Activated T-helper 9 cell treated with anti-CD3 and anti-CD28 coated beads, Interleukin-2, amount 50 U/mL, for 16 hours (primary cell): ENCODE data around the gene CCL24.
"Not testable (repeated sequence)": the region's sequence is repeated elsewhere in the genome, so short reads cannot be mapped to it uniquely, and the experiment has no call there.

Experiments used
- DNase-seq: peaks from one replicate; pipeline ENCODE4 v3.0.0-alpha.2; 2020; ENCODE audit warnings: low read depth

CCL24 gene, protein sequence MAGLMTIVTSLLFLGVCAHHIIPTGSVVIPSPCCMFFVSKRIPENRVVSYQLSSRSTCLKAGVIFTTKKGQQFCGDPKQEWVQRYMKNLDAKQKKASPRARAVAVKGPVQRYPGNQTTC

DNA sequence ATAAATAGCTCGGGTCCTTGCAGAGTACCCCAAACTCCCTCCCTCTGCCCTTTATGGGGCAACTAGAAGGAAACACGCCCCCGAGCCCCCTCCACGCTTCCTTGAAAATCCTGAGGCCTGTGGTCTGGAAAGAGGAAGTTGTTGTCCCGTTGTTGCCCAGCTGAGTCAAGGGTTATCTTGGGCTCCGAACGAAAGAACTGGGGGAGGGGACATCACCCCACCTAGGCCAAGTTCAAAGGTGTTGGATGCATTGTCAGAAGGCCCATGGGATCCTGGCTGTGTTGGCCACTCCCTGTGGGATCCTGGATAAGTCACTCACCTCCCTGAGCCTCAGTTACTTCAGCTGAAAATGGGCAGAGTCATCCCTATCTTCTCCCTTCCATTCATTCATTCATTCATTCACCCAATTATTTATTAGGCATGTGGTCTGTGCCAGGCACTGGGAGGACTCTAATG, at the start of gene CCL24:
Gene CCL24, minus strand, starts transcription at position 26 of the 456 bp plus-strand sequence. CDS start 91 bp downstream, outside the sequence.
- DNase-seq = no peak

DNA sequence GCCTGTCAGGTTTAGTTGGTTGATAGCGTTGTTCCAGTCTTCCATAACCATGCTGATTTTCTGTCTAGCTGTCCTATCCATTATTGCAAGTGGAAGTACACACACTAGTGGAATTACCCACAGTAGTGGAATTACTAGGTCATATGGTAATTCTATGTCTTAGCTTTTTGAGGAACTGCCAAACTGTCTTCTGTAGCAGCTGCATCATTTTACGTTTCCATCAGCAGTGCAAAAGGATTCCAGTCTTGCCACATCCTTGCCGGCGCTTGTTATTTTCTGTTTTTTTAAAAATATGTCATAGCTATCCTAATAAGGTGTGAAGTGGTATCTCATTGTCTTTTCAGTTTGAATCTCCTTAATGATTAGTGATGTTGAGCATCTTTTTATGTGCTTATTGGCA, 48.0 kb upstream of the CCL24 start:
- DNase-seq = no peak

DNA sequence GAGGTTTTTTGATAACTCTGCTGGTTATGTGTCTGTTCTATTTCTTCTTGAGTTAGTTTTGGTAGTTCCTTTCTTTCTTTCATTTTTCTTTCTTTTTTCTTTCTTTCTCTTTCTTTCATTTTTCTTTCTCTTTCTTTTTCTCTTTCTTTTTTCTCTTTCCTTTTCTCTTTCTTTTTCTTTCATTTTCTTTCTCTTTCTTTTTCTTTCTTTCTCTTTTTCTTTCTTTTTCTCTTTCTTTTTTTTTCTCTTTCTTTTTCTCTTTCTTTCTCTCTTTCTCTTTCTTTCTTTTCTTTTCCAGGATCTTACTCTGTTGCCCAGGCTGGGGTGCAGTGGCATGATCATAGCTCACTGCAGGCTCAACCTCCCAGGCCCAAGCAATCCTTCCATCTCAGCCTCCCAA, 44.8 kb upstream of the CCL24 start:
- DNase-seq = no peak

DNA sequence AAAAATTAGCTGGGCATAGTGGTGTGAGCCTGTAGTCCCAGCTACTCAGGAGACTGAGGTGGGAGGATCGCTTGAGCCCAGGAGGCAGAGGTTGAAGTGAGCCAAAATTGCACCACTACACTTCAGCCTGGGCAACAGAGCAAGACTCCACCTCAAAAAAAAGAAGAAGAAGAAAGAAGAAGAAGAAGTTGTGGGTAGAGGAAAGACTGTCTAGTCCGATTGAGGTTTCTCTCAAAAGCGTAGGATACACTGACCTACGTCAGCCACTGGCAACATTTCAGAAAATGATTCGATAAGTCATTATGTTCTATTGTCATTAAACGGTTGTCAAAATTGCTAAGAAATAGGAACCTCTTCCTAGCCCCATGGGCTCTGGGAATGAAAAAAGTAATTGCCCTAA, 42.9 kb upstream of the CCL24 start:
- no peak for DNase-seq

DNA sequence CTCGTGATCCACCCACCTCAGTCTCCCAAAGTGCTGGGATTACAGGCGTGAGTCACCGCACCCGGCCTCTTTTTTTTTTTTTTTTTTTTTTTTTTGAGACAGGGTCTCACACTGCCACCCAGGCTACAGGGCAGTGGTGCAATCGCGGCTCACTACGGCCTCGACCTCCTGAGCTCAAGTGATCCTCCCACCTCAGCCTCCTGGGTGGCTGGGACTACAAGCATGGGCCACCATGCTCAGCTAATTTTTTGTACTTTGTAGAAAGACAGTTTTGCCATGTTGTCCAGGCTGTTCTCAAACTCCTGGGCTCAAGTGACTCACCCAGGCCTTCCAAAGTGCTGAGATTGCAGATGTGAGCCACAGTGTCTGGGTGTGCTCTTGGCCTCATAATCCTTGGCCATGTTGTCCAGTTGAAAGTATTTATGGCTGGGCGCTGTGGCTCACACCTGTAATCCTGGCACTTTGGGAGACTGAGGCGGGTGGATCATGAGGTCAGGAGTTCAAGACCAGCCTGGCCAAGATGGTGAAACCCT, 41.3 kb upstream of the CCL24 start:
- not testable (repeated sequence) for DNase-seq

DNA sequence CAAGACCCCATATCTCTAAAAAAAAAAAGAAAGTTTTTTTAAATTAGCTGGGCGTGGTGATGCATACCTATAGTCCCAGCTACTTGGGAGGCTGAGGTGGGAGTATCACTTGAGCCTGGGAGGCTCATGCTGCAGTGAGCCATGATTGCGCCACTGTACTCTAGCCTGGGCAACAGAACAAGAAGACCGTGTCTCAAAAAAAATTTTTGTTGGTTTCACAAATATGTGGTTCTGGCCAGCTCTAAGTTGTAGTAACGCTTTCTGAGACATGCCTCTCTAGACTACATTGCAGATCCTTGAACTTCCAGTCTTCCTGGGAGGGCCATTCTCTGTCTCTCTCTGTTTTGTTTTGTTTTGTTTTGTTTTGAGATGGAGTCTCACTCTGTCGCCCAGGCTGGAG, 40.6 kb upstream of the CCL24 start:
- DNase-seq = no peak

DNA sequence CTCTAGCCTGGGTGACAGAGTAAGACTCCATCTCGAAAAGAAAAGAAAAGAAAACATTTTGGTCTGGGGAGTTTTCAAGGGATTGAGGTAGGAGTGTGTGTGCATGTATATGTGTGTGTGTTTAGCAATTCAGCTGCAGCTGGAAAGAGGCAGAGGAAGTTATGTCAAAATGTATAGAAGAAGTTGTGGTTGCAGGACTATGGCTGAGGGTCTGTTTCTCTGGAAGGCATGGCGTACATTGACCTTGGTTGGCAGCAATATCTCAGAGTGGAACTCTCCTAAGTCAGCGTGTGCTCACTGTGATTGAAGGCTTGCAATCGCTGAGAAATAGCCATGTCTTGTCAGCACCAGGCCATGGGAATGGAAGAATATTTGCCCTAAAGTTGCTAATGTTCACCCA, 36.6 kb upstream of the CCL24 start:
- DNase-seq = no peak

DNA sequence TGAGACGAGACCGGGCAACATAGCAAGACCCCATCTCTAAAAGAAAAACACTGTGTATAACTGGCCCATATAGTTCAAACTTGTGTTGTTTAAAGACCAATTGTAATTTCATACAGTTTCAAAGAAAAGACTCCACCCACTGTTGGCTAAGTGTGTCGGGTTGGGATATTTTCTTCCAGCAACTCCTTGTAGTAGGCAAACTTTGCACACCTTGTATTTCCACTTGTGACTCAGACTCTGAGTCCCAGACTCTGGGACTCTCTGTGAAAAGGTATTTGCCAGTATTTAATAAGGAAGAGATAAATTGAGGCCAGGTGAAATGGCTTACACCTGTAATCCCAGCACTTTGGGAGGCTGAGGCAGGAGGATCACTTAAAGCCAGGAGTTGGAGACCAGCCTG, 36.0 kb upstream of the CCL24 start:
- no peak for DNase-seq

DNA sequence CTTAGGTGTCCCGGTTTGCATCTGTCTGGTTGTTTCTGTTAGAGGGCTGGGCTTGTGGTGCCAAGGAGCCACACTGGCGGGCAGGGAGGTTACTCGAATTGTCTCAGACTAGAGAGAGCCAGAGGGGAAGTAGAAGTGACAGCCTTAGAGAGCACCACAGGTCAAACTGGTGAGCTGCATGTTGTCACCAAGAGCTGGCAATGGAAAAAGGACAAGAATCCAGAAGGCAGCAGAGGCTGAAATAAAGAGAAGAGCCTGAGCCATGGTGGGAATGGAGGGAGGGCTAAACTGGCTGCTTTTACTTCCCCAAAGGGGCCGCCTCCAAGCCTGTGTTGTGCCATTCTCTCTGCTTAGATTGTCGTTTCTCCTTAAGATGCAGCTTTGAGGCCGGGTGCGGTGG, 34.1 kb upstream of the CCL24 start:
- no peak for DNase-seq

DNA sequence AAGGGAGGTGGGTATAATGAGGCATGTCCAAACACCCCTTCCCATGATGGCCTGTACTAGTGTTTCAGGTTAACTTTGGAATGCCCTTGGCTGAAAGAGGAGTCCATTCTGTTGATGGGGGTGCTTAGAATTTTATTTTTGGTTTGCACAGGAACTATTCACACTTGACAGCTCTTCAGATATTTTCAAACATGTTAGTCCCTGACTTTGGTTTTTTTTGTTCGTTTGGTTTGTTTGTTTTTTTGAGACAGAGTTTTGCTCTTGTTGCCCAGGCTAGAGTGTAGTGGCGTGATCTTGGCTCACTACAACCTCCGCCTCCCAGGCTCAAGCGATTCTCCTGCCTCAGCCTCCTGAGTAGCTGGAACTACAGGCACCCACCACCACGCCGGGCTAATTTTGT, 31.5 kb upstream of the CCL24 start:
- not testable (repeated sequence) for DNase-seq

DNA sequence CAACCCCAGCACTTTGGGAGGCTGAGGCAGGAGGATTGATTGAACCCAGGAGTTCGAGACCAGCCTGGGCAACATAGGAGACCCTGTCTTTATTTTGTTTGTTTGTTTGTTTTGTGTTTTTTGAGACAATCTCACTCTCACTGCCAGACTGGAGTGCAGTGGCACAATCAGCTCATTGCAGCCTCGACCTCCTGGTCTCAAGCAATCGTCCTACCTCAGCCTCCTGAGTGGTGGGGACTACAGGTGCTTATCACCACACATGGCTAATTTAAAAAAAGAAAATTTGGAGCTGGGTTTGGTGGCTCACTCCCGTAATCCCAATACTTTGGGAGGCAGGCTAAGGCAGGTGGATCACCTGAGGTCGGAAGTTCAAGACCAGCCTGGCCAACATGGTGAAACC, 30.6 kb upstream of the CCL24 start:
- DNase-seq = no peak

DNA sequence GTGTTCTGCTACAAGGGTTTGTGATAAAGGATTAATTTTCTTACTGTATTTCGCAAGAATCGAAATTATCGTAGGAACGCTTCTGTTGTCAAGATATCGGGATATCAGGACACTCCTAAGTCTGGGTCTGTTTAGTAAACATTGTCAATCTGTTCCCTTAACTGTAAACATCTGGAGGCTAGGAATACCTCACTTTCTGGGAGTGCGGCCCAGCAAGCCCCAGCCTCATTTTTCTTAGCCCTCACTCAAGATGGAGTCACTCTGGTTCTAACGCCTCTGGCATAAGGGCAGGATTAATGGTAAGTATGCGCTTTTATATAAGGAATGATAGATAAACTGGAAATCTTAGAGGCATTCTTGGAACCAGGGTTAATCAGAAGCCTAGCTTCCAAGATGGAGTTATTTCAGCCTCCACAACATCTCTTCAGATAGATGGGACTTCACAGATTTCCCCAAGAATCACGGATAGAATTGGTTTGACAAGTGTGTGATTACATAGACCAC, 30.1 kb upstream of the CCL24 start:
- DNase-seq = no peak

DNA sequence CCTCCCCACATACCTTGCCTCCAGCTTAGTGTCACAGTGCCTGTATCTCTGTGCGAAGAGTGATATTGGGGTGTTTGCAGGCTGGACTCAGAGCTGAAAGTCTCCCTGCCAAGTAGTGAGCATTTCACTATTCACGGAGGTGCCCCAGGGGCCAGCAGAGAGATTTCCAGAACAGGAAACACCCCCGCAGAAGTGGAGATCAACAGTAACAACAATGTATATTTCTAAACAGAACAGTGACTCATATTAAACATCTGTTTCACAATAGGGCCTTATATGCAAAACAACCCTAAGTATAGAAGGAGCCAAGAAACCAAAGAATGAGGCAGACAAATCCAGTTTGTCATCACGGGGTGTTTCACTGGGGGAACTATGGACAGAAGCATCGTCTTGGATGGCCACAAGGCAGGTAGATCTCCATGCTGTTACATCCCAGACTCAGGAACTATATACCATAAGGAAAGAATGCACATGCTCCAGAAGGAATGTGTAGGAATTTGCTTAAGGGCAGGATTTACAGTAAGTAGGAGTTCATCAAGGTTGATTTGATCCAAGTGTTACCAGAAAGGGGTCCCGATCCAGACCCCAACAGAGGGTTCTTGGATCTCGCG, 29.3 kb upstream of the CCL24 start:
- DNase-seq = peak; percentile 2

DNA sequence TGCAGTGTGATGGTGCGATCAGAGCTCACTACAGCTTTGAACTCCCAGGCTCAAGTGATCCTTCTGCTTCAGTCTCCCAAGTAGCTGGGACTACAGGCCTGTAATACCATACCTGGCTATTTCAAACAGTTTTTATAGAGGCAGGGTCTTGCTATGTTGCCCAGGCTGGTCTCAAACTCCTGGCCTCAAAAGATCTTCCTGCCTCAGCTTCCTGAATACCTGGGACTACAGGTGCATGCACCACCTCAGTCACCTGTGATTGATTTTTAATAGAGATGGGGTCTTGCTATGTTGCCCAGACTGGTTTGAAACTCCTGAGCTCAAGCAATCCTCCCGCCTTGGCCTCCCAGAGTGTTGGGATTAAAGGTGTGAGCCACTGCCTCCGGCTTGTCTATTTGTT, 26.4 kb upstream of the CCL24 start:
- DNase-seq = no peak

DNA sequence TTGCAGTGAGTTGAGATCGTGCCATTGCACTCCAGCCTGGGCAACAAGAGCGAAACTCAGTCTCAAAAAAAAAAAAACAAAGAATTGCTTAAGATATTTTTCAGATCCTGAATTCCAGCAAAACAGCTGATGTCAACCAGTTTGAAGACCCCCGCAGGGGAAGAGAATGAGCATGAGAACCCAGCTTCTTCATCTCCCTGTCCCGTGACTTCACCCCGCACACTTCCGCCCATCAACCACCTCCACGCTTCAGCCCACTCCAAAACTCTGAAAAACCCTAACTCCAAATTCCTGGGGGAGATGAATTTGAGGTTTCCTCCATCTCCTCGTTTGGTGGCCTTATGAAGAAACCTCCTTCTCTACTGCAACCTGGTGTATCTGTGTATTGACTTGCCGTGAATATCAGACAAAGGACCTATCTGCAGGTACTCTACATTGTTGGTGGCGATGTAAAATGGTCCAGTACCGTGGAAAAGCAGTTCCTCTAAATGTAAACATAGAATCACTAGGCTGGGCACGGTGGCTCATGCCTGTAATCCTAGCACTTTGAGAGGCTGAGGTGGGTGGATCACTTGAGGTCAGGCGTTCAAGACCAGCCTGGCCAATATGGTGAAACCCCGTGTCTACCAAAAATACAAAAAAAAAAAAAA, 24.8 kb upstream of the CCL24 start:
- not testable (repeated sequence) for DNase-seq

DNA sequence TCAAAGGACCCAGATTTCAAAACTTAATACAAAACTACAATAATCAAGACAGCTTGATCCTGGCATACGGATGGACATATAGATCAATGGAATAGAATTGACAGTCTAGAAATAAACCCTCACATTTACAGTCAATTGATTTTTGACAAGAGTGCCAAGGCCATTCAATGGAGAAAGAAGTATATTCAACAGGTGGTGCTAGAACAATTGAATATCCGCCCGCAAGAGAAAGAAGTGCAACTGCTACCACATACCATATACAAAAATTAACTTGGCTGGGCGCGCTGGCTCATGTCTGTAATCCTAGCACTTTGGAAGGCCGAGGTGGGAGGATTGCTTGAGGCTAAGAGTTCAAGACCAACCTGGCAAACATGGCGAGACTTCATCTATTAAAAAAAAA, 23.2 kb upstream of the CCL24 start:
- DNase-seq = no peak

DNA sequence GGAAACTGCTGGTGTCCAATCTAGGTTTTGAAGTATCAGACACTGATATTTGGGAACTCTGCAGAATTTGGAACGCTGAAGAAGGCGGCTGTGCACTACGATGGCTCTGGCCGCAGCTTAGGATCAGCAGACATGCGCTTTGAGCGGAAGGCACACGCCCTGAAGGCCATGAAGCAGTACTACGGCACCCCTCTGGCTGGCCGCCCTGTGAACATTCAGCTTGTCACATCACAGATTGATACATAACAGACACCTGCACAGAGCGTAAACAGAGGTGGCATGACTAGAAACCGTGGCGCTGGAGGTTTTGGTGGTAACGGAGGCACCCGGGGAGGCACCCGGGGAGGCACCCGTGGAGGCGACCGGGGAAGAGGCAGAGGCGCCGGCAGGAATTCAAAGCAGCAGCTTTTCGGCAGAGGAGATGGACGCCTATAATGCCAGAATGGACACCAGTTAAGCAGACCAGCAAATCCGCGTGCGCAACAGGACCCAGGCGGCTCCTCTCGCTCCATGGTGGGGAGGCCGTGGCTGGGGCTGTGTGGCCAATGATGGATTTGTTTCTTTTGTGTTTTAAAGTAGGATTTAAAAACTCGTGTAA, 22.2 kb upstream of the CCL24 start:
- DNase-seq = no peak

DNA sequence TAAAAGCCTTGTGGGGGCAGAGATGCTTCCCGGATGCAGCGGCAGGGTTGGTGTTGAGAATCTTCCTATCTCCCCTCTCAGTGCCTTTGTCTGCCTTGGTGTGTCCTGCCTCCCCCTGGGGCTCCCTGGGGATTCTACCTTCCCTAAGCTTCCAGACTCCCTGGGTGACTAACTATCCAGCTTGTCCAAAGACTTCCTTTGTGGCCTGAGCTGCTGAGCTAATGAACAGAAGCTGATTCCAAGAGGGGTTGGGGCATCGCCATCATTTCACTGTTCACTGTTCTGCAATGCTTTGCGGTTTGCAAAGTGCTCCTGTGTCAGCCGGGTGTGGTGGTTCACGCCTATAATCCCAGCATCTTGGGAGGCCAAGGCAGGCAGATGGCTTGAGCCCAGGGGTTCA, 20.1 kb upstream of the CCL24 start:
- DNase-seq = not testable (repeated sequence)

DNA sequence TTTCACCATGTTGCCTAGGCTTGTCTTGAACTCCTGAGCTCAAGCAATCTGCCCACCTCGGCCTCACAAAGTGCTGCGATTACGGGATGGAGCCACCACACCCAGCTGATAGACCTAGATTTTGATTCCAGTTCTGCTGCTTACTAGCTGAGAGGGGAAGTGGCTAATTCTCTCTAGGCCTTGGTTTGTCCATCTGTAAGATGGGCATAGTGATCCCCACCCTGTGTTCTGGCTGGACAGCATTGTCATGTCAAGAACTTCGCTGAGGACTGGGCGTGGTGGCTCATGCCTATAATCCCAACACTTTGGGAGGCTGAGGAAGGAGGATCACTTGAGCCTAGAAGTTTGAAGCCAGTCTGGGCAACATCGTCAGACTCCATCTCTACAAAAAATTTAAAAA, 17.4 kb upstream of the CCL24 start:
- no peak for DNase-seq

DNA sequence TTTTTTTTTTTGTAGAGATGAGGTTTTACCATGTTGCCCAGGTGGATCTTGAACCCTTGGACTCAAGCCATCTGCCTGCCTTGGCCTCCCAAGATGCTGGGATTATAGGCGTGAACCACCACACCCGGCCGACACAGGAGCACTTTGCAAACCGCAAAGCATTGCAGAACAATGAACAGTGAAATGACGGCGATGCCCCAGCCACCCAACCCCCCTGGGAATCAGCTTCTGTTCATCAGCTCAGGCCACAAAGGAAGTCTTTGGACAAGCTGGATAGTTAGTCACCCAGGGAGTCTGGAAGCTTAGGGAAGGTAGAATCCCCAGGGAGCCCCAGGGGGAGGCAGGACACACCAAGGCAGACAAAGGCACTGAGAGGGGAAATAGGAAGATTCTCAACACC, 16.1 kb upstream of the CCL24 start:
- not testable (repeated sequence) for DNase-seq

DNA sequence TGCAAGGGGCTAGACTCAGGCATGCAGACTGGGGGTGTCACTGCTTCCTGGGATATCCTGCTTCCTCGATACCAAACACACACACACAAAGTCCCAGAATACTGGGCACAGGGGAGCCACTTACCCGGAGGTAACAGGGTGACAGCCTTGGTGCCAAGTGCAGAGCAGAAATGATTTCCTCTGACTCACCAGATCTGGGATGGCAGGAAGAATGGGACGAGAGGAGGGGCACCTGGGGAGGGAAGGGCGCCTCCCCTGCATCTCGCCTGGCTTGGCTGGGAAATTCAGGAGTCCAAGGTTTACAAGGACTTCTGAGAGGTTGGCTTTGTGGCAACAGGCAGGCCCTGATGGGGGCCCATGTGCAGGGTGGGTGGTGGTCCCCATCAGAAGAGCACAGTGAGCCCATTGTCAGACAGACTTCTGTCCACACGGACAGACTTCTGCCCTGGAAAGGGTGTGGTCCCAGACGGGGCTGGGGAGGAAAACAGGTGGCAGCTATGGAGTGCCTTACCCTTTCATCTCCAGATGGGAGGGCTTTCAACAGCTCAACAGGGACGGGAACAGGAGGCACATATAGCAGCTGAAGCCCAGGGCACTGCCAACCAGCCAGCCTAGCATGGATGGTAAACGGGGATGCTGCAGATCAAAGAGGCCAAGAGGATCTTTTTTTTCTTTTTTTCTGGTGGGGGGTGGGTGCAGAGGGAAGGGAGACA, 9.7 kb upstream of the CCL24 start:
- DNase-seq = no peak

DNA sequence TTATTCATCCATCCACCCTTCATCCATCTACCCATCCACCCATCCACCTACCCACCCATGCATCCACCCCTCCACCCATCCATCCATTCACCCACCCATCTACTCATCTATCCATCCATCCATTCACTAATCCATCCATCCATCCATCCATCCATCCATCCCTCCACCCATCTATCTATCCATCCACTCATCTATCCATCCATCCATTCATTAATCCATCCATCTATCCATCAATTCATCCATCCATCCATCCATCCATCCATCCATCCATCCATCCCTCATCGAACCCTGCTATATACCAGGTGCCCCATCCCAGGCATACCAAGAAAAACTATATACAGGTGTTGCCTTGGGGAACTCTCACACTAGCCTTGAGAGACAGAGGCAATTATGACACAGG, 7.1 kb upstream of the CCL24 start:
- DNase-seq = no peak
